ENCODE results near the gene GASK1A. TPM values are rescaled to one million over a fixed set of nuclear protein-coding genes. Genes with fewer than 3 reads are reported as not detected.

The GASK1A gene
- total and polyA plus RNA-seq, 2 experiments from 2014 or later, result 2.6 to 11.1 TPM

- TF ChIP-seq, protein P1, sequence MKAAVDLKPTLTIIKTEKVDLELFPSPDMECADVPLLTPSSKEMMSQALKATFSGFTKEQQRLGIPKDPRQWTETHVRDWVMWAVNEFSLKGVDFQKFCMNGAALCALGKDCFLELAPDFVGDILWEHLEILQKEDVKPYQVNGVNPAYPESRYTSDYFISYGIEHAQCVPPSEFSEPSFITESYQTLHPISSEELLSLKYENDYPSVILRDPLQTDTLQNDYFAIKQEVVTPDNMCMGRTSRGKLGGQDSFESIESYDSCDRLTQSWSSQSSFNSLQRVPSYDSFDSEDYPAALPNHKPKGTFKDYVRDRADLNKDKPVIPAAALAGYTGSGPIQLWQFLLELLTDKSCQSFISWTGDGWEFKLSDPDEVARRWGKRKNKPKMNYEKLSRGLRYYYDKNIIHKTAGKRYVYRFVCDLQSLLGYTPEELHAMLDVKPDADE (IDR thresholded peaks at IDR 0.05), result no peak
- TF ChIP-seq POLR2AphosphoS5 (IDR thresholded peaks at IDR 0.05; ENCODE audit: low read depth) (no peak), JUNB (IDR thresholded peaks at IDR 0.05; ENCODE audit: unreplicated experiment) (no peak), STAT1 (IDR thresholded peaks at IDR 0.05; ENCODE audit: unreplicated experiment) (no peak), ZNF114 (CRISPR knock-in tag; IDR thresholded peaks at IDR 0.05) (no peak), REST (IDR thresholded peaks at IDR 0.05; ENCODE audit: unreplicated experiment) (no peak)
Measured at GRCh38 chr3:43074901-43075689, 96.0 kb downstream of the GASK1A start (continued).

DNA sequence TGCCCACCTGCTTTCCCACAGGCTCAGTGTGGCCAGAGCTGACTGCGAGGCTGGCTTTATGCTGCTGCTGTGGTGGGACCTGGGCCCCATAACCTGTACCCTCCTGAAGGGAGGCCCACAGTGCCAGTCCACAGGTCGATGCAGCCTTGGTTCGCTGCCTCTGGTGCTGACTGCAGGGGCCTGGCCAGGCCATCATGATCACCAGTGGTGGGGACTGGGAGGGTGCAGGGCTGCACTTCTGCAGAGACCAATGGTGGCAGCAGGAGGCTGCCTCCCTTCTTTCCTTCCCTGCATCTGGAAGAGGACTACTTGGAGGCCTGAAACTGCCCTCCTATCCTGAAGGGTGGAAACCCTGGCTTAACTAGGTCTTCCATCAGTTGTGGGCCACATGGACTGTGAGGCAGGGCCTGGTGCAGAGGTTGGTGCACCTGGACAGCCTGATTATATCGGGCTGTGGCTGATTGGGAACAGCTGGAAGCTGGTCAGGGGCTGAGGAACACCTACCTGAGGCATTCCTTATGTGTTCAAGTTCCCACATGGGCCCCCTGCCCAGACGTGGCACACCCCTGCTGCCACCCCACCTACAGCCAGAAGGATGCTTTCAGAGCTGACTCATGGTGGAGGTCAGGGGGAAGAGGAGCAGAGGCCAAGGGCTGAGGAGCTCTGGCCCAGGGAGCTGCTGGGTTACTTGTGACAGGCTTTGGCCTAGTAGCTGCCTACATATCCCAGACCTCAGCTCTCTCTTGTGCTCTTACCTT, 97.0 kb downstream of the GASK1A start:
- no peaks in the 10 kb centered on the region for H3K4me1 ChIP-seq (ENCODE audit: insufficient read depth)
- no peaks in the 10 kb centered on the region for H3F3A ChIP-seq (replicated peaks; ENCODE audit: low read depth)
- H3K27ac Mint-ChIP-seq, result no peak overlapping the region
- no peak overlapping the region for H2AFZ ChIP-seq
- peaks cover 9% of the 10 kb centered on the region; the same call in 2 of the 3 replicates for H3K9me3 Mint-ChIP-seq
- H3K27me3 ChIP-seq (ENCODE audit: insufficient read depth), result no peaks in the 10 kb centered on the region
- no peak for TF ChIP-seq NANOG (IDR thresholded peaks at IDR 0.05; ENCODE audit: borderline replicate concordance)
- TF ChIP-seq POLR2AphosphoS5 (IDR thresholded peaks at IDR 0.05; ENCODE audit: low read depth), result no peak
- no peaks in the 10 kb centered on the region for H3K79me2 ChIP-seq (replicated peaks; ENCODE audit: insufficient read depth)
- H3K4me2 ChIP-seq, result no peak overlapping the region
- no peaks in the 10 kb centered on the region for H4K20me1 ChIP-seq (replicated peaks; ENCODE audit: insufficient read depth)
- peaks cover 3% of the 10 kb centered on the region for H3K27me3 Mint-ChIP-seq (ENCODE audit: insufficient read depth, low read depth, poor library complexity)
- H3K36me3 ChIP-seq (ENCODE audit: insufficient read depth), result no peaks in the 10 kb centered on the region
- ATAC-seq (no peak), DNase-seq (ENCODE audit: low spot score) (no peak)
- no peak overlapping the region for H3K4me3 ChIP-seq
- H3K9me2 ChIP-seq (ENCODE audit: insufficient read depth), result peaks cover 8% of the 10 kb centered on the region; the same call in 1 of the 2 replicates
- peaks cover 28% of the 10 kb centered on the region for H3K36me3 Mint-ChIP-seq (ENCODE audit: low read depth)
- no peaks in the 10 kb centered on the region for H3K4me1 Mint-ChIP-seq
- no peak overlapping the region for H3K4me3 Mint-ChIP-seq
- no peak overlapping the region for H3K27ac ChIP-seq (ENCODE audit: low read depth)

All from GM23338 (cell line).